CD4-positive, alpha-beta T cell treated with Interleukin-17A for 1 hour (primary cell): Measurements from ENCODE around the gene STYK1.
A peak's percentile ranks its signal among the peaks of the same experiment; 100 is the strongest.
"Not testable (repeated sequence)": the region's sequence is repeated elsewhere in the genome, so short reads cannot be mapped to it uniquely, and the experiment has no call there.

Experiments
- DNase-seq: peaks from one replicate; pipeline ENCODE4 v3.0.0-alpha.2; 2020

The STYK1 gene

DNA sequence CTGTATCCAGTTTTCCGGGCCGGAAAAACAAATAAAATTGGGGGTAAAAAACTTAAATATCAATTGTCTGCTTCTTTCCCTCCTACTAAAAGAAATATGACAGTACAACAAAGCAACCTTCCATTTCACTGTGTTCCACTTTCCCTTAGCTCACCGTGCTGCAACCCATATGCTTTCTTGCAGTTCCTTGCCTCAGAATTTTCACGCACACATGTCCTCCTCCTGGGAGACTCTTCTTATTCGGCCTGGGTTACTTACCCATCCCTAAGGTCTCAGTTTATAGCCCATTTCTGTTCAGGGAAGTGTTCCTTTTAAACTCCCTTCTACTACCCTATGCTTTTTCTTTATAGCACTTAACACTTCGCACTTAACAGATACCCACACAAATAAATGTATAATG is 56.0 kb downstream of the STYK1 start:
- no peak for DNase-seq

DNA sequence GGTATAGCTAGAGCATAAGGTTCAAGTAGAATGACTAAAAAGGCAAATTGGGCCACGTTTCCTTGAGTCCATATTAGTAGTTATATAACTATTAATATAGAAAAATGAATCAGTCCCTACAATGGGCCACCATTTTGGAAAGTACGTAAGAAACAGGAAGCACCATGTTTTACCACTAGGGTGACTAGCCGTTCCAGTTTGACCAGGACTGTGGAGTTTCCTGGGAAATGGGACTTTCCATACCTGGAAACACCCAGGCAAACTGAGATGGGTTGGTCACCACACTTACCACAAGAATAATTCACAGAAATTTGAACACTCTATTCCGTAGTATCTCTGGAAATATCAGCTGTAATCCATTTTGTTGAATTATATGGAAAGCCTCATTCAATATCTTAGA is 58.3 kb downstream of the STYK1 start:
- no peak for DNase-seq

DNA sequence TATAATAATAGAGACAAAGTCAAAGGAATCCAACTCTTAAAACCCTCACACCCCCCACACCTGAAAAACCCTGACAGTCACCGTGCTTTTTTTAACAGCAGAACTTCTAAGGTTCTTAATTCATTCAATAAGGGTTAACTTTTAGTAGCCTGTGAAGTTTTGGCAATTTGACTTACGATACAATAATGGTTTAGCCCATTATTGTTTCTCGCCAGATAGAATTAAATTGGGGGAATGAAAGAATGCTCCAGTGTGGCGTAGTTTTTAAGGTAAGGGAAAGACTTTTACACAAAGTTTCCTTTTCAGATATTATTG is 59.8 kb downstream of the STYK1 start:
- no peak for DNase-seq

DNA sequence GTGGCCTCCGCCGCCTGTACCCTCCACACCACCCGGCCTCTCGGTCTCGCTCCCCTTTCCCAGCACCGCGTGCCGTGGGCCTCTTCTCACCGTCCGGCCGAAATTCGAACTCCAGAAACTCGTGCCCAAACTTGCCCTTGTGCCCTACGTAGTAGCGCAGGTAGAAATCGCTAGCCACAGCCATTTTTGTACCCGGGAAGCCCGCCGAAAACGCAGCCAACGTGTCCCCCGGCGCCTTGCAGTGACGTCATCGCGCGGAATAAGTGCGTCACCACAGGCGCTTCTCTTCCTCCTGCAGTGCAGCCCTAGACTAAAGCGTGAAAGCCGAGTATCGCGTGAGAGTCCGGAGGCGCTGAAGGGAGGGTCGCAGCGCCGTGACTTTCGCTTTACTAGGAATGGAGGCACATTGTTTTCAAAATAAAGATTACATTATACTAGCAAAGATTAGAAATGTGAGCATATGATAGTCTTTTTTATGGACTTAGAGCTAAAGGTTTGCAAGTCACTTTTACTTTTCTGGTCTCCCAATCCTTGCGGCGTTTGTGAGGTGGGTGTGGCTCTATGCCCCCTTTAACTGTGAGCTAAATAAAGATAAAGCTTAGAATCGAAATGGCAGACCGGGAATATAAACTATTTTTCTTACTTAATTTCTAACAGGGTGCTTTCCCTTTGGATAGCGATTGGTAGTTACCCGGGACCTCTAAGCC is 60.4 kb downstream of the STYK1 start, which contains the start of gene MAGOHB:
Gene MAGOHB (minus strand): TSS at position 261 of the 707 bp plus-strand sequence. CDS start 77 bp downstream, at position 184.
- DNase-seq = peak; percentile 98

DNA sequence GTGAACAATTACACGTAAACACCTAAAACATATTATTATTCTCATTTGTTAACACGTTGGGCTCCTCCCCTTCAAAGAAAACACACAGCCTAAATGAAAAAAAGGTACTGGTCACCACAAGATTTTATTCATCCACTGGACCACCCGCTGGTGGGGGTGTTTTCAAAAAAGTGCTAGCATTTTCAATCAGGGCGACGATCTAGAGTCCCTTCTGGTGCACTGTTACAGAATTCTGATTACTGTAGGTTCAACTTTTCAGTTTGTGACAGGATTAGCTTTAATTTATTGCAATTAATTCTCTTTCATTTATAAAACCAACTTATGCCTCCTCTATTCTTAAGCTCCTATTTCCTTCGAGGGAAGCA is 60.9 kb downstream of the STYK1 start:
- no peak for DNase-seq

DNA sequence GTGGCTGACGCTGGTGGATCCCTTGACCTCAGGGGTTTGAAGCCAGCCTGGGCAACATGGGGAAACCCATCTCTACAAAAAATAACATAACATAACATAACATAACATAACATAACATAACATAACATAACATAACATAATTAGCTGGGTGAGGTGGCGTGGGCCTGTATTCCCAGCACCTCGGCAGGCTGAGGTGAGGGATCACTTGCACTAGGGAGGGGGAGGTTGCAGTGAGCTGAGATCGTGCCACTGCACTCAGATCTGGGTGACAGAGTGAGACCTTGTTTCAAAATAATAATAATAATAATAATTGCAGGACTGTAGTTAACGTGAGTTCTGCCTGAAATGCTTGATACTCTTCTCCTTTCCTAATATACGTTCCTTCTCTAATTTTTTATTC is 61.7 kb downstream of the STYK1 start:
- no peak for DNase-seq

DNA sequence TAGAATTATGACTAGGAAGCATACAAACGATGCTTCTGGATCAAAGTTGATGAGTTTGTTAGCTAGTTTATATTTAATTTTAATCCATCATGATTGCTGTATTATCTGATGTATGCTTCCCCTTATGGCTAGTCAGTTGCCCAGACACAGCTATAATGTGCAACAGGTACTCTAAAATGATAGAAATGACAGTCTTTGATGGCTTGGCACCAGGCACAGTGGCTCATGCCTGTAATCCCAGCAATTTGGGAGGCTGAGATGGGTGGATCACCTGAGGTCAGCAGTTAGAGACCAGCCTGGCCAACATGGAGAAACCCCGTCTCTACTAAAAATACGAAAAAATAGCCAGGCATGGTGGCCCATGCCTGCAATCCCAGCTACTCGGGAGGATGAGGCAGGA is 62.6 kb downstream of the STYK1 start:
- not testable (repeated sequence) for DNase-seq

DNA sequence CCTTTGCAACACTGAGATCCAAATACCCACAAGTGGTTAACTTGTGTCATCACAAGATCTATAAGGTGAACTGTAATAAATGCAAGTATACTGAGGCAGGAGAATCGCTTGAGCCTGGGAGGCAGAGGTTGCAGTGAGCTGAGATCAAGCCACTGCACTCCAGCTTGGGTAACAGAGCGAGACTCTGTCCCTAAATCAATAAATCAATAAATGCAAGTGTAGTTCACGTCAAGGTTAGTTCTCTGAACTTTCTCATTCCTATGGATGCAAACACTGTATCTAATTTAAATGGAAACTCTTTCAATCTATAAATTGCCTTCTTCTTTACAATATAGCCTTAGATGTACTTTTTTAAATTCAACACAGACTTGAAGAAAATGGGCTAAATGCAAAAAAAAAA is 63.7 kb downstream of the STYK1 start:
- no peak for DNase-seq

DNA sequence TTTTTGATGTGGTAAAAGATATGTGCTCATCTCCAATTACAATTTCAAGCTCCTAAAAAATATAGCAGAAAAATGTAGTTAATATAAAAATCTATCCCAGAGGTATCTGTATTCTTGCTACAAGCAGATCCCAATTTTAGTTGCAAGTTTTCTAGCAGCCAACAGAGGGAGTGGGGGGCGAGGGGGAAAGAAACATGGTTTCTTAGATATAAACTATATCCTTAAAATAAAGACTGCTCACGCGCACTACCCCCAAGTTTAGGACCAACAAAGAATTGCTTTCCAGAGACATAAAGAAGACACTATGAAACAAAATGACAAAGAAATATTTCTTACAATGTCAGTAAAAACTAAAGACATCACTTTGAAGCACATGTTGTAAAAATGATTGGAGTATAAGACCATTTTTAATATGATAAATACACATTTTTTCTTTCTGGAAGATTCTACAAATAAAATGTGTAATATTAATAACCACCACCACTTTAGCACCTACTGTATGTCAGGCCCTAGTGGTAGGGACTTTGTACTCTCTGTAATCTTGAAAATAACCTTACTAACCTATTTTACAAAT is 65.9 kb downstream of the STYK1 start:
- no peak for DNase-seq

DNA sequence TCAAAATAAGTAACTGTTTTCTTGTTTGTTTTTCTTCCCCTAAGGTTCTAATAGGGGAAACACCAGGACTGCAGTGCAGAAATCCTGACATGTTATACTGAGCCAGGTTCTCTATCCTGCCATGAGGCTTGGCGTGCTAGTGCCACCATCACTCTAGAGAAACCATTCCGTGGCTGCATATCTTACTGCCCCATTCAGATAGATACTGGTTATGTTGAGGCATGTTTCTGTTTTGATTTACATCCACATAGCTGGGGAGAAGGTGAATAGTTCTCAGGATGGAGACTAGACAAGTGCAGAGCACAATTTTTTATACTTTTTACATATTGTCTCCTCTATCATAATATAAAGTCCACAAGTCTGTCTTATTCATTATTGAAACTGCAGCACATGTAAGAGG is 72.0 kb downstream of the STYK1 start:
- DNase-seq = no peak

DNA sequence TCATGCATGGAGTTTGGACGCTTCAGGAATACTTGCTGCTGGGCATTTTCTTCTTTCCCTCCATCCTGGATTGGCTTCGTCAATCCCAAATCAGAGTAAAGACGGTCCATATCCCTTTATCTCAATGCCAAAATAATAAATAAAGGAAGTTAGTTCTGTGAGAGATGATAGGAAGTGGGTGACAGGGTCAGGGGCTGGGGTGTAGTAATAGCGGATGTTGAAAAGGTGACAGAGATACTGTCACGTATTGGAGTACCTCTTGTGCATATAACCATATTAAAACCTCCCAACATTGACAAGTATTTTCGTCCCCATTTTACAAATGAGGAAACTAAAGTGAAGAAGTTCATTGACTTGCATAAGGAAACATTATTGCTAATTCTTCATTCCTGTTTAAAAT is 72.9 kb downstream of the STYK1 start:
- DNase-seq = no peak

DNA sequence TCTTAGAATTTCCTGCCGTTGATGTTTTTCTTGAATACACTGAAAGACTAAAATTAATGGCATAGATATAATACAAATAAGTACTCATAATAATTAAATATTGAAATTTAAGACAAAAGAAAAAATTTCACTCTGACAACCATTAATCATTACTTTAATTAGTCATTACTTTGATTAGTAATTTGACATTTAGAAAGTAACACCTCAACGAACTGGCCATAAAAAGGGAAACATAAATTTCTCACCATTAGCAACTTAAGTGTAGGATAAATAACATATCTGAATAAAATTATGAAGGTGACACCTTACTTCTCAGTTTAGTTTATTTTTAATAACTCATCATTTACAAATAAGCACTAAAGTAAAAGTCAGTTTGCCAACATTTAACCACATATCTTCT is 78.0 kb downstream of the STYK1 start:
- no peak for DNase-seq

DNA sequence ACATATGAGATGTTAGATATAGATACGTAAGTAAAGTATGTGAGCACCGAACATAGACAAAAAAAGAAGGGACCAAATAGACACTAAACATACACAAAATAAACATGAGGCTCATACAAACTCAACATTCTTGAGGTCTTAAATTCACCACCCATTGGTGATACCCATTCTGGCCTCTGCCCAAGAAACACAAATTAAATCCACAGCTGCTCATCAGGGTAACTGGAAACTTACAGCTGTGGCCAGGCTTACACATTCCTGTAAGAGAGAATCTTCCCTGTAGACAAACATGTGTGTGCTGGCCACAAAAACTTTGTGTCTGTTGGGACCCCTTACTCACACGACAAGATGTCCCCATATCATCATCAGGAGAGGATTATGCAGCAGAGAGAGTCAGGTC is 82.9 kb downstream of the STYK1 start:
- no peak for DNase-seq

DNA sequence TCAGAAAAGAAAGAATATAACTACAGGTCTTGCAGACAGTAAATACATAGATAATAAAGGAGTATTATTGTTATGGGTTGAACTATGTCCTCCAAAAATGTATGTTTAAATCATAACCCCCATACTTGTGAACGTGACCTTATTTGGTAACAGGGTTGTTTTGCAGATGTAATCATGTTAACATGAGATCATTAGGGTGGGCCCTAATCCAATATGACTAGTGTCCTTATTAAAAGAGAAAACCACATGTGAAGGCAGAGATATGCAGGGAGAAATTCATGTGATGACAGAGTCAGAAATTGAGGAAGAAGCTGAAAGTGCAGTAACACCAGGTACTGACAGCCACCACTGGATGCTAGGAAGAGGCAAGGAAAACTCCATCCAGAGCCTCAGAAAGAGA is 89.4 kb downstream of the STYK1 start:
- no peak for DNase-seq

DNA sequence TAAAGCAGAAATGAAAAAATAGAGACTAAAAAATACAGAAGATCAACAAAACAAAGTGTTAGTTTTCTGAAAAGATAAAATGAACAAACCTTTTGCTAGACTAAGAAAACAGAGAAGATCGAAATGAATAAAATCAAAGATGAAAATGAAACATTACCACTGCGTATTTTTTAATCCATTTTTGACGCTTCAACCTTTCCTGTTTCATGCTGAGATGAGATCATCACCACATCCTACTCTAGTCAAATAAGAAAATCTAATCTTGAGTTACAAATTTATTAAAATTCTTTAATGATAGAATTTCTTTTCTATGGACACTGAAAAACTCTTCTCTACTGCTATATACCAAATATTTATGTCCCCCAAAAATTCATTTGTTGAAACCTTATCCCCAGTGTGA is 91.1 kb downstream of the STYK1 start:
- DNase-seq = peak; percentile 9

DNA sequence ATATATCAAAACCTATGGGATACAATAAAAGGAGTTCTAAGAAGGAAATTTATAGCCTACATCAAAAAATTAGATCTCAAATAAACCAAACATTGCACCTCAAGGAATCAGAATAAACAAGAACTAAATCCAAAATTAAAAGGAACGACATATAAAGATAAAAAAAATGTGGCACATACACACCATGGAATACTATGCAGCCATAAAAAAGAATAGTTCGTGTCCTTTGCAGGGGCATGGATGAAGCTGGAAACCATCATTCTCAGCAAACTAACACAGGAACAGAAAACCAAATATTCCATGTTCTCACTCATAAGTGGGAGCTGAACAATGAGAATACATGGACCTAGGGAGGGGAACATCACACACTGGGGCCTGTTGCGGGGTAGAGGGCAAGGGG is 91.7 kb downstream of the STYK1 start:
- DNase-seq = not testable (repeated sequence)

DNA sequence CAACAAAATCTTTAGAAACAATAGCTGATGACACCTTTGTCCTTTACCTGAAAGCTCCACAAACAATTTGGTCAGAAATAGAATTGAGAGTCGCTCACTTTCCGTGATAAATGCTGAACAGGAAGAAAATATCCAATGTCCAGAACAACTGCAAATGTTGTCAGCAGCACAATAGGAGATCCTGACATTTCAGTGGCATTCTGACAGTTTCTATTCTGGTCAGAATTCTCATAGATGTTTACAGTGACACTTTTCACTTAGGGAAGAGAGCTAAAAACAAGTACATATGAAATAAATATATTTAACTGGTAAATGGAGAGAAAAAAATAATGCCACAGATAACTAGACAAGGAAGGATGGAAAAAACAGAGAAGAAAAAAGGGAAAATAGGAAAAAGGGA is 99.5 kb downstream of the STYK1 start:
- no peak for DNase-seq

DNA sequence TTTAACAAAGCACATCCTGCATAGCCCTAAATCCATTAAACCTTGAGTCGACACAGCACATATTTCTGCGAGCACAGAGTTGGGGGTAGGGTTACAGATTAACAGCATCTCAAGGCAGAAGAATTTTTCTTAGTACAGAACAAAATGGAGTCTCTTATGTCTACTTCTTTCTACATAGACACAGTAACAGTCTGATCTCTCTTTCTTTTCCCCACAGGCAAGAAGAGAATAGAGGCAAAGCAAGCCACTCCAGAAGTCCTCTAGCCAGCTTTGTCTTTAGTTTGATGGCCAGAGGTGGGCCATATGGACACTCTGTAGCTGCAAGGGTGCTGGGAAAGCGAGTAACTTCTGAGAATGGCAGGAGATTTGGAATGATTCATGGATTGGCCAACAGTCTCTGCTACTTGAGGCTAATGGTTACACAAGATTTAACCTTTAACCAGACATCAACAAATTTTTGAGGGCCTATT is 101.8 kb downstream of the STYK1 start:
- not testable (repeated sequence) for DNase-seq

DNA sequence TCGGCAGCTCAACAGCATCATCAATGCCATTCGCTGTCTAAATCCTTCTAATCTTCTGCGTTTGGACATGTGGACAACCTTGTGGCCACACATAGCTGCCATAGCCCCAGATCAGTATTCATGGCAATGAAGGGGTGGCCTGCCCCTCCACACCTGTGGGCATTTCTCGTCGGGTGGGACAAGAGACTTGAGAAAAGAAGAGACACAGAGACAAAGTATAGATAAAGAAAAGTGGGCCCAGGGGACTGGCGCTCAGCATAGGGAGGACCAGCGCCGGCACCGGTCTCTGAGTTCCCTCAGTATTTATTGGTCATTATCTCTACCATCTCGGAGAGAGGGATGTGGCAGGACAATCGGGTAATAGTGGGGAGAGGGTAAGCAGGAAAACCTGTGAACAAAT is 102.7 kb downstream of the STYK1 start:
- DNase-seq = no peak
